ENCODE results near the gene IWS1.

The IWS1 gene

GRCh38 chr2:127512362-127512761 is 13.9 kb downstream of the IWS1 start:
- H3K9me3 ChIP-seq (ENCODE audit: control insufficient read depth, low read length): no peaks in the 10 kb centered on the region
- H3K27ac ChIP-seq (ENCODE audit: low read depth, low read length, severe bottlenecking): no peak overlapping the region
- H3K4me1 ChIP-seq (ENCODE audit: control insufficient read depth, insufficient read depth, low read length, poor library complexity, severe bottlenecking): peaks cover 25% of the 10 kb centered on the region
- peaks cover 53% of the 10 kb centered on the region for H3K36me3 ChIP-seq (ENCODE audit: control insufficient read depth, insufficient read depth, low read length)
- 94 to 96% methylated on average over 3 to 4 of the region's 4 CpGs for WGBS, 2 experiments (ENCODE audit: insufficient coverage in 2 of 2)
- no peak overlapping the region for H3K4me3 ChIP-seq (ENCODE audit: extremely low read depth, insufficient read depth, low read length, poor library complexity, severe bottlenecking)

- H3K27ac ChIP-seq (ENCODE audit: low read depth, low read length, severe bottlenecking): no peak overlapping the region
- peaks cover 49% of the 10 kb centered on the region for H3K36me3 ChIP-seq (ENCODE audit: control insufficient read depth, insufficient read depth, low read length)
- no peak overlapping the region for H3K4me3 ChIP-seq (ENCODE audit: extremely low read depth, insufficient read depth, low read length, poor library complexity, severe bottlenecking)
- H3K4me1 ChIP-seq (ENCODE audit: control insufficient read depth, insufficient read depth, low read length, poor library complexity, severe bottlenecking): peaks cover 25% of the 10 kb centered on the region
- no peaks in the 10 kb centered on the region for H3K9me3 ChIP-seq (ENCODE audit: control insufficient read depth, low read length)
- no CpG with 5 or more reads among the region's 1 CpG for WGBS, 2 experiments (ENCODE audit: insufficient coverage in 2 of 2)
Observed at GRCh38 chr2:127511917-127512316, 14.4 kb downstream of the IWS1 start.

- H3K36me3 ChIP-seq (ENCODE audit: control insufficient read depth, insufficient read depth, low read length): peaks cover 43% of the 10 kb centered on the region
- peaks cover 25% of the 10 kb centered on the region for H3K4me1 ChIP-seq (ENCODE audit: control insufficient read depth, insufficient read depth, low read length, poor library complexity, severe bottlenecking)
Observed at GRCh38 chr2:127511090-127511695, 15.1 kb downstream of the IWS1 start.

GRCh38 chr2:127510073-127510472 is 16.2 kb downstream of the IWS1 start:
- Histone ChIP-seq H3K27ac (ENCODE audit: low read depth, low read length, severe bottlenecking) (no peak overlapping the region), H3K4me3 (ENCODE audit: extremely low read depth, insufficient read depth, low read length, poor library complexity, severe bottlenecking) (no peak overlapping the region), H3K9me3 (ENCODE audit: control insufficient read depth, low read length) (no peaks in the 10 kb centered on the region), H3K36me3 (ENCODE audit: control insufficient read depth, insufficient read depth, low read length) (peaks cover 37% of the 10 kb centered on the region), H3K4me1 (ENCODE audit: control insufficient read depth, insufficient read depth, low read length, poor library complexity, severe bottlenecking) (peaks cover 25% of the 10 kb centered on the region)
- WGBS, 2 experiments (ENCODE audit: insufficient coverage in 2 of 2): 100% methylated on average over 2 of the region's 2 CpGs

More at GRCh38 chr2:127511090-127511695, 15.1 kb downstream of the IWS1 start:
- Histone ChIP-seq H3K9me3 (ENCODE audit: control insufficient read depth, low read length) (no peaks in the 10 kb centered on the region), H3K27ac (ENCODE audit: low read depth, low read length, severe bottlenecking) (no peak overlapping the region), H3K4me3 (ENCODE audit: extremely low read depth, insufficient read depth, low read length, poor library complexity, severe bottlenecking) (no peak overlapping the region)
- whole genome bisulfite sequencing, 2 experiments (ENCODE audit: insufficient coverage in 2 of 2): 93 to 95% methylated on average over 2 to 3 of the region's 6 CpGs

- 93 to 100% methylated on average over 1 to 2 of the region's 3 CpGs for WGBS, 2 experiments (ENCODE audit: insufficient coverage in 2 of 2)
- peaks cover 45% of the 10 kb centered on the region for H3K36me3 ChIP-seq (ENCODE audit: control insufficient read depth, insufficient read depth, low read length)
- peaks cover 33% of the 10 kb centered on the region for H3K4me1 ChIP-seq (ENCODE audit: control insufficient read depth, insufficient read depth, low read length, poor library complexity, severe bottlenecking)
- no peaks in the 10 kb centered on the region for H3K9me3 ChIP-seq (ENCODE audit: control insufficient read depth, low read length)
- peak overlapping the region; percentile 65 for H3K27ac ChIP-seq (ENCODE audit: low read depth, low read length, severe bottlenecking)
- H3K4me3 ChIP-seq (ENCODE audit: extremely low read depth, insufficient read depth, low read length, poor library complexity, severe bottlenecking): no peak overlapping the region
Observed at GRCh38 chr2:127508631-127509034, 17.7 kb downstream of the IWS1 start.

GRCh38 chr2:127508023-127508630 is 18.2 kb downstream of the IWS1 start:
- no peak overlapping the region for H3K4me3 ChIP-seq (ENCODE audit: extremely low read depth, insufficient read depth, low read length, poor library complexity, severe bottlenecking)
- H3K27ac ChIP-seq (ENCODE audit: low read depth, low read length, severe bottlenecking): peak overlapping the region; percentile 65
- 100% methylated on average over 3 of the region's 4 CpGs; no CpG with 5 or more reads in 1 of the 2 experiments for WGBS, 2 experiments (ENCODE audit: insufficient coverage in 2 of 2)
- H3K9me3 ChIP-seq (ENCODE audit: control insufficient read depth, low read length): no peaks in the 10 kb centered on the region
- peaks cover 32% of the 10 kb centered on the region for H3K4me1 ChIP-seq (ENCODE audit: control insufficient read depth, insufficient read depth, low read length, poor library complexity, severe bottlenecking)
- H3K36me3 ChIP-seq (ENCODE audit: control insufficient read depth, insufficient read depth, low read length): peaks cover 49% of the 10 kb centered on the region

GRCh38 chr2:127506510-127506909 is 19.8 kb downstream of the IWS1 start:
- Histone ChIP-seq H3K4me3 (ENCODE audit: extremely low read depth, insufficient read depth, low read length, poor library complexity, severe bottlenecking) (no peak overlapping the region), H3K4me1 (ENCODE audit: control insufficient read depth, insufficient read depth, low read length, poor library complexity, severe bottlenecking) (peaks cover 26% of the 10 kb centered on the region), H3K36me3 (ENCODE audit: control insufficient read depth, insufficient read depth, low read length) (peaks cover 57% of the 10 kb centered on the region), H3K27ac (ENCODE audit: low read depth, low read length, severe bottlenecking) (no peak overlapping the region), H3K9me3 (ENCODE audit: control insufficient read depth, low read length) (no peaks in the 10 kb centered on the region)
- 100% methylated on average over 1 of the region's 1 CpG; no CpG with 5 or more reads in 1 of the 2 experiments for WGBS, 2 experiments (ENCODE audit: insufficient coverage in 2 of 2)

- 91 to 93% methylated on average over 9 to 10 of the region's 11 CpGs for WGBS, 2 experiments (ENCODE audit: insufficient coverage in 2 of 2)
- Histone ChIP-seq H3K9me3 (ENCODE audit: control insufficient read depth, low read length) (no peaks in the 10 kb centered on the region), H3K4me3 (ENCODE audit: extremely low read depth, insufficient read depth, low read length, poor library complexity, severe bottlenecking) (no peak overlapping the region), H3K36me3 (ENCODE audit: control insufficient read depth, insufficient read depth, low read length) (peaks cover 58% of the 10 kb centered on the region), H3K27ac (ENCODE audit: low read depth, low read length, severe bottlenecking) (peak overlapping the region; percentile 62), H3K4me1 (ENCODE audit: control insufficient read depth, insufficient read depth, low read length, poor library complexity, severe bottlenecking) (peaks cover 26% of the 10 kb centered on the region)
Observed at GRCh38 chr2:127504552-127505430, 21.5 kb downstream of the IWS1 start.

GRCh38 chr2:127503491-127503890 is 22.8 kb downstream of the IWS1 start:
- H3K36me3 ChIP-seq (ENCODE audit: control insufficient read depth, insufficient read depth, low read length): peaks cover 71% of the 10 kb centered on the region
- 60% methylated on average over 1 of the region's 2 CpGs; no CpG with 5 or more reads in 1 of the 2 experiments for WGBS, 2 experiments (ENCODE audit: insufficient coverage in 2 of 2)
- H3K4me1 ChIP-seq (ENCODE audit: control insufficient read depth, insufficient read depth, low read length, poor library complexity, severe bottlenecking): peaks cover 21% of the 10 kb centered on the region
- no peaks in the 10 kb centered on the region for H3K9me3 ChIP-seq (ENCODE audit: control insufficient read depth, low read length)
- H3K27ac ChIP-seq (ENCODE audit: low read depth, low read length, severe bottlenecking): no peak overlapping the region
- no peak overlapping the region for H3K4me3 ChIP-seq (ENCODE audit: extremely low read depth, insufficient read depth, low read length, poor library complexity, severe bottlenecking)

GRCh38 chr2:127498386-127498785 is 27.9 kb downstream of the IWS1 start:
- Histone ChIP-seq H3K9me3 (ENCODE audit: control insufficient read depth, low read length) (no peaks in the 10 kb centered on the region), H3K4me3 (ENCODE audit: extremely low read depth, insufficient read depth, low read length, poor library complexity, severe bottlenecking) (no peak overlapping the region), H3K4me1 (ENCODE audit: control insufficient read depth, insufficient read depth, low read length, poor library complexity, severe bottlenecking) (no peaks in the 10 kb centered on the region), H3K27ac (ENCODE audit: low read depth, low read length, severe bottlenecking) (no peak overlapping the region), H3K36me3 (ENCODE audit: control insufficient read depth, insufficient read depth, low read length) (peaks cover 86% of the 10 kb centered on the region)
- 100% methylated on average over 1 of the region's 2 CpGs; no CpG with 5 or more reads in 1 of the 2 experiments for WGBS, 2 experiments (ENCODE audit: insufficient coverage in 2 of 2)
